ENCODE data around the gene SLC25A19.
"Not testable (repeated sequence)": the region's sequence is repeated elsewhere in the genome, so short reads cannot be mapped to it uniquely, and the experiment has no call there.

SLC25A19 gene

GRCh38 chr17:75301502-75302206 lies 12.4 kb upstream of the SLC25A19 start:
- DNase-seq (ENCODE audit: low read depth, low spot score): no peak

DNA sequence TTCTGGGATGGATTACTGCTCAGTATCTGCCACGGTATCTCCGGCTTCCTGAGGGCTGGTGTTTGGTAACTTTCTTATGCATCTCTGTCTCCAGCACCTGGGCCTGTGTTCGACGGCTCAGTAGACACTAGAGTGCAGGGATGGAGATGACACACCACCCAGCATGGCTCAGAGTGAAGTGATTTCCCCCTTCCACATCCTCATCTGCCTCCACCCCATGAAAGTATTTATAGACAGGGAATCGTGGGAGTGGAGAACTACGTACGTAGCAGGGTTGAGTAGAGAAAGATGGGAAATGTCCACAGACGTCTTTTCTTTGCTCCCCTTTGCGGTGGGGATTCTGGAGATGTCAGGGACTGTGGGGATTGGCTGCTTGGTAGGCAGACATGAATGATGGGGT lies 11.8 kb upstream of the SLC25A19 start:
- no peak for DNase-seq (ENCODE audit: low read depth, low spot score)

- no peak for DNase-seq (ENCODE audit: low read depth, low spot score)
These were observed 11.0 kb upstream of the SLC25A19 start for GRCh38 chr17:75300280-75300679.

GRCh38 chr17:75295201-75296158 lies 6.2 kb upstream of the SLC25A19 start:
- no peak for DNase-seq (ENCODE audit: low read depth, low spot score)

DNA sequence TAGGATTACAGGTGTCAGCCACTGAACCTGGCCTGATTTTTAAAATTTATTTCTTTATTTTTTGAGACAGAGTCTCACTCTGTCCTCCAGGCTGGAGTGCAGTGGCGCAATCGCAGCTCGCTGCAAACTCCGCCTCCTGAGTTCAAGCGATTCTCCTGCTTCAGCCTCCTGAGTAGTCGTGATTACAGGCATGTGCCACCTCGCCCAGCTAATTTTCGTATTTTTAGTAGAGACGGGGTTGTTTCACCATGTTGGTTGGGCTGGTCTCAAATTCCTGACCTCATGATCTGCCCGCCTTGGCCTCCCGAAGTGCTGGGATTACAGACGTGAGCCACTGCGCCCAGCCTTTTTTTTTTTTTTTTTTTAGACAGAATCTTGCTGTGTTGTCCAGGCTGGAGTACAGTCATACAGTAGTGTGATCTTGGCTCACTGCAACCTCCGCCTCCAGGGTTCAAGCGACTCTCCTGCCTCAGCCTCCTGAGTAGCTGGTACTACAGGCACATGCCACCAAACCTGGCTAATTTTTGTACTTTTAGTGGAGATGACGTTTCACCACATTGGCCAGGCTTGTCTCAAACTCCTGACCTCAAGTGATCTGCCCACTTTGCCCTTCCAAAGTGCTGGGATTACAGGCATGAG lies 3.7 kb upstream of the SLC25A19 start:
- DNase-seq (ENCODE audit: low read depth, low spot score): not testable (repeated sequence)

GRCh38 chr17:75289832-75290337 lies 652 bp upstream of the SLC25A19 start:
- DNase-seq (ENCODE audit: low read depth, low spot score): no peak

DNA sequence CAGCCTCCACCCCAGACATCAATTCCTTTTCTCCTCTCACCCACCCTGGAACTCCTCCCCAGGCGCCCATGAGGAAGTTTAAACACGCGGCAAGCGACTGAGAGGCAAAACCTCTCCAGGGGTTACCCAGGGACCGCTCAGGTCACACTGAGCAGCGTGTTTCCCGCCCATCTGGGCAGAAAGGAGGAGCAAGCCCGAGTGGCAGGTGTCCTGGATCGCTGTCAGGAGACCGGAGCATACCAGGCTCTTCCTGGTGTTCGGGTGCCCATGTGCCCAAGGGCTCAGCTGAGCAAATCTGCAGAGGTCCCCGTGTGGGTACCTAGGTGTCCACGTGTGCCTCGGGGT lies 491 bp downstream of the SLC25A19 start:
- DNase-seq (ENCODE audit: low read depth, low spot score): no peak

GRCh38 chr17:75288359-75288758 lies 874 bp downstream of the SLC25A19 start:
- DNase-seq (ENCODE audit: low read depth, low spot score): no peak

DNA sequence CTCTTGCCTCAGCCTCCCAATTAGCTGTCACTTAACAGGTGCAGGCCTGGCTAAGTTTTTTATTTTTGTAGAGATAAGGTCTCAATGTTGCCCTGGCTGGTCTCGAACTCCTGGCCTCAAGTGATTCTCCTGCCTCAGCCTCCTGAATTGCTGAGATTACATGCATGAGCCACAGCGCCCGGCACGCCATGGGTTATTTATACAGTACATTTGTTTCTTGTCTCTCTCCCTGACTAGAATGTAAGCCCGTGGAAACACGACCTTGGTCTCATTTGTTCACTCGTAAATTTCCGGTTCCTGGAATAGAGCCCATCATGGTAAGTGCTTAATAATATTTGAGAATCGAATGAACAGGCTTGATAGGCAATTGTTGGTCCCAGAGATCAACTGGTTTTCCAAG lies 2.0 kb downstream of the SLC25A19 start:
- no peak for DNase-seq (ENCODE audit: low read depth, low spot score)

GRCh38 chr17:75285123-75285522 lies 4.1 kb downstream of the SLC25A19 start:
- no peak for DNase-seq (ENCODE audit: low read depth, low spot score)

DNA sequence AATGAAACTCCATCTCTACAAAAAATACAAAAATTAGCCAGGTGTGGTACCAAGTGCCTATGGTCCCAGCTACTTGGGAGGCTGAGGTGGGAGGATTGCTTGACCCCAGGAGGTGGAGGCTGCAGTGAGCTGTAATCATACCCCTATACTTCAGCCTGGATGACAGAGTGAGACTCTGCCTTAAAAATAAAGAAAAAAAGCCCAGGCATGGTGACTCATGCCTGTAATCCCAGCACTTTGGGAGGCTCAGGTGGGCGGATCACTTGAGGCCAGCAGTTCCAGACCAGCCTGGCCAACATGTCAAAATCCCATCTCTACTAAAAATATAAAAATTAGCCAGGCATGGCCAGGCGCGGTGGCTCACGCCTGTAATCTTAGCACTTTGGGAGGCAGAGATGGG lies 9.0 kb downstream of the SLC25A19 start:
- not testable (repeated sequence) for DNase-seq (ENCODE audit: low read depth, low spot score)

DNA sequence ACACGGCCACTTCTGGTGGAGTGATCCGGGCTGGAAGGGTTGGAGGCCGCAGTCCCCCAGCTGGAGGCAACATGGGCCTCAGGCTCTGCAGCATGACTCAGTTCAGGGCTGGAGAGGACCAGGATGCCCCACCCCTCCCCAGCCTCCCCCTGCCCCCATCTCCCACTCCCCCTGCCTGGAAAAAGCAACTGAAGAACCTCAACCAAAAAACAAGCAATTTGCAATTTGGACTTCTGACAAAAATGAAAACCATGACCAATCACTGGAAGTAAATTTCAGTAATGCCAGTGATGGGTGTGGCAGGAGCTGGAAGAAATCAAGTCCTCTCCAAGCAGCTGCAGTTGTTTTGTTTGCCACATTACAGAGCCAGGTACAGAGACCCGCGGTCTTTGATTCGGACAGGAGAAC lies 11.6 kb downstream of the SLC25A19 start:
- DNase-seq (ENCODE audit: low read depth, low spot score): no peak

- no peak for DNase-seq (ENCODE audit: low read depth, low spot score)
These were observed 15.1 kb downstream of the SLC25A19 start for GRCh38 chr17:75273977-75274708.

GRCh38 chr17:75272848-75273184 lies 16.4 kb downstream of the SLC25A19 start:
- DNase-seq (ENCODE audit: low read depth, low spot score): no peak

DNA sequence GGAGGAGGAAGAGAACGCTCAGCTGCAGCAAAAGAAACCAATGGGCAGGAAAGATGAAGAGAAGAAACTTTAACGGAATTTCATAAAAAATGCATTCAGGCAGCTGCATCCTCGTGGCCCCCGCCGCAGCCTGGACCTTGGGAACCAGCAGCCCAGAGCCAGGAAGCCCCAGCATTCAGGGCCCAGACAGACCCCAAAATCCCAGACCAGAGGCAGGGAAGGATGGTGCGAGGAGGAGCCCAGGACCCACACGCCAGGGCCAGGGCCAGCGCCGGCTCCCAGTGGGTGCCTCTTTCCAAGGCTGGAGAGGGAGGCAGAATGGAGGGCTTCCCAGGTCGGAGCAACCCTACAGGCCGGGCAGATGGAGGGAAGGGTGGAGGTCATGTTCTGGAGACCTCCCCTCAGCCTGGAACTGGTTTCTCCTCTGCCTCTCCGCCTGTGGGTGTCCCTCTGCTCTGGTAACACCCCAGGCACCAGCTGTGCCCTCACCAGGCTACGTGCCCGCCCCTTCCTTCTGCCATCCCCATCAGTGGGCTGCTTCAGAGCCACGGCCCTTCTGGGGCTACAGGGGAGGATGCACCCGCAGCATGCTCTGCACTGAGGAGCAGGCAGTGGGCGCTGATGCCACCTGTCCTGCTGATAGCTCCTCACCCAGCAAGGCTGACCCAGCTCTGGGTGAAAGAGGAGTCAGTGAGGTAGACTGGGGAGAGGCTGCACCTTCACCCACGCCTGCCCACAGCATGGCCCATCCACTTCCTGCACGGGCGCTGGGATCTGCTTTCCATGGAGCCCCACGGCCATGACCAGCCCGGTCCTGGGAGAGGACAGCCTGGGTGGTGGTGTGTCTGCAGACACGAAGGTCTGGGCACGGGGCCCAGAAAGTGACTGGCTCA lies 17.0 kb downstream of the SLC25A19 start:
- DNase-seq (ENCODE audit: low read depth, low spot score): no peak

GRCh38 chr17:75271233-75271954 lies 17.8 kb downstream of the SLC25A19 start:
- DNase-seq (ENCODE audit: low read depth, low spot score): no peak

DNA sequence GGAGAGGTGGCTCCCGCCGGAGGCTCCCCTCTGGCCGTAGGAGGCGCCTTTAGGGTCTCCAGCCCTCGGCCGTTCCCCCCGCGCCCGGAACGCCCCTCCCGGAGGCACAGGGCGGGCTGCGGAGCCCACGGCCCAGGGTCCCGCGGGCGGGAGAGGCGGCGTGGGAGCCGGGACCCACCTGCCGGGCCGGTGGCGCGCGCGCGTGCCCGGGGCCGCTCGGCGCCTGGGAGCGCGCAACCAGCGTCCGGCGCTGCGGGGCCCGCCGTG lies 18.3 kb downstream of the SLC25A19 start, which contains the start of gene MIF4GD:
Gene MIF4GD (minus strand): TSS at position 266 of the 267 bp plus-strand sequence. CDS start 1,036 bp downstream, outside the sequence.
- DNase-seq (ENCODE audit: low read depth, low spot score): no peak

- no peak for DNase-seq (ENCODE audit: low read depth, low spot score)
These were observed 18.8 kb downstream of the SLC25A19 start for GRCh38 chr17:75270218-75270965.

DNA sequence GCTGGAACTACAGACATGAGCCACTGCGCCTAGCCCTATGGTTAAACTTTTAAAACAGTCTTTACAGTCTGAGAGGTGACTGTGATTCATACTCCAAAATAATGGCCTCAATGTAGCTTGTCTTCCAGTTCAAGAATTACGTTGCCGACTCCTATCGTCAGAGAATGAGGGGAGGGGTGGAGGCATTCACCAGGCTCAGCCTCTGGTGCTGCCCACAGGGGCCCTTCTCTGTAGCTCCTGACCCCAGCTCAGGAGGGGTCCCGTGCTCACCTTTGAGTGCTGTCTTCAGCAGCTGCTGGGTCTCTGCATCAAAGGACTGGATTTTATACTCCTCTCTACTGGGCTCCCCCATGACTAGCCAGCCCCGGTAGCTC lies 19.4 kb downstream of the SLC25A19 start:
- no peak for DNase-seq (ENCODE audit: low read depth, low spot score)
